NCI-H1930 (cell line): ENCODE results near the gene NCK2.

Experiments
- DNase-seq, 2 experiments: peaks; one replicate each; lab custom pipeline; 2025; lab: John Stamatoyannopoulos, UW

The NCK2 gene

DNA sequence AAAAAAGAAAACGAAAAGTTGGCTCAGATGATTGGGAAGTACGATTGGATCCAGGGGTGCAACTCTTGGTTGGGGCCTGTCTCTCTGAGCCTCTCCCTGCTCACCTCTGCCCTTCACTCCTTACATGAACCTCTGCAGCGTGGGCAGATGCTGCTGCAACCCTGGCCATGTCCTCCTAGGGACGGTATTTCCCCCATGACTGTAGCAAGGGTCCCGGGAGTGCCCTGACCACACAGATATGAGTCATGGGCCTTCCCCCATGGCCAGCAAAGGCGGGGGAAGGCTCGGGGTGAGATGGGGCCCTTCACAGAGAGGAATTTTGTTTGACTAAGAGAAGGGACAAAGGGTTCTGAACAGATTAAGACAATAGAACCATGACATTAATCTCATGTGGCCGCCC is 129.0 kb downstream of the NCK2 start:
- DNase-seq: no peak

DNA sequence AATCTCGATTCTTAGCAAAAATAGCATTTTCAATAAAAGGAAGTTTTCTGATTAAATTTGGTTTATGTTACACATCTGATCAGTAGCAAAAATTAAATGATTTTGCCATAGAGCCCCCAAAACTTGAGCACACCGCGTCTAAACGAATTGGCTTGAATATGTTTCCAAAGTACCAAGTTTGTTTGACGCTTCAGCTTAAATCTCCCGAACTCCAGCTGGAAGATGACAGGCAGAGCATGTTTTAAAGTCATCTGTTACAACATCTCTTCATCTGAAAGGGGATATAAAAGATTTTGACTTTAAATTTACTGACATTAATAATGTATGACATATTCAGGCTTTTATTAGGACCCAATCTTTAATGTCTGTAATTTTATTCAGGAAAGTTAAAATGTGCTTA is 129.8 kb downstream of the NCK2 start:
- DNase-seq: no peak

DNA sequence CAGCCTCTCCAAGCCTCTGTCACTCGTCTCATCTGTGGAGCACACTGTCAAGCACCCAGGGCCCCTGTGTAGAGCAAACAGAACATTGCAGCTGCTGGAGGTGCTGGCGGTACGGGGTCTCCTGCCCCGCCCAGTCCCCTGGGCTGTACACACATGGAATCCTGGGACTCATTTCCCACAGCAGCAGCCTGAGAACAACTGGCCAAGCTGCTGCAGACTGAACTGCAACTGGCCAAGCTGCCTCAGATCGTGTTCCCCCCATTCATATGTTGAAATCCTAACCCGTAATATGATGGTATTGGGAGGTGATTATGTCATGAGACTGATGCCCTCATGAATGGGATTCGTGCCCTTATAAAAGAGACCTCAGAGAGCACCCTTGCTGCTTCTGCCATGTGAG is 130.5 kb downstream of the NCK2 start:
- DNase-seq: no peak

DNA sequence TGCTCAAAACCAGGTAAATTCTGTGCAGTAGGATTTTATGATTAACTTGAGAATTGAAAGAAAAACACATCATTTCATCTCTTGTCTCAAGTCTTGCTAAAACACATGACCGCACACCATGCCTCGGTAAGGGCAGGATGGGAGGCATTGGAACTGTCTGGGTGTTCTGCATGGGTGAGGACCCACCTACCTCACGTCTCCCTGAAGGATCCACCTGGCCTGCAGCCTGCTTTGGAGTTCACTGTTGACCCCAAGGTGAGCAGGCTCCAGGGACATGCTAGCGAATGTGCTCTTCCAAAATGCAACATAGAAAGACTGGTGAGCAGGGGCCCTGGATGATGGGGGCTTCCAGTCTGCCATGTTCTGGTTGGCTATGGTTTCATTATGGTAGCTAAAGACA is 131.5 kb downstream of the NCK2 start:
- no peak for DNase-seq

DNA sequence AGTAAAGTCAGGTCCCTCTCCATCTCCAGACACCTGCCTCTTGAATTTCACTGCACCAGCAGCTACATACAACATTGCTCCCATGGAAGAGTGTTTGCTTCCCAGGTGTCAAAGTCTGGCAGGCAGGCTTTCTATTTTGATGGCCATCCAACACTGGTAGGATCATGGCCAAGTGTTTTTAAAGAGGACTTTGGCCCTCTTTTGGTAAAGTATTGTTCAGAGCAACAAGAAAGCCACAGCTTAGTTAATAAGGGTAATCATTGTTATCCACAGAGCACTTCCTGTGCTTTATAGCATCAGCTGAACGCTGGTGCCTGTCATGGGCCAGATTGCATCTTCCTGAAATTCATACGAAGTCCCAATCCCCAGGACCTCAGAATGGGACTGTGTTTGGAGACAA is 133.2 kb downstream of the NCK2 start:
- no peak for DNase-seq

DNA sequence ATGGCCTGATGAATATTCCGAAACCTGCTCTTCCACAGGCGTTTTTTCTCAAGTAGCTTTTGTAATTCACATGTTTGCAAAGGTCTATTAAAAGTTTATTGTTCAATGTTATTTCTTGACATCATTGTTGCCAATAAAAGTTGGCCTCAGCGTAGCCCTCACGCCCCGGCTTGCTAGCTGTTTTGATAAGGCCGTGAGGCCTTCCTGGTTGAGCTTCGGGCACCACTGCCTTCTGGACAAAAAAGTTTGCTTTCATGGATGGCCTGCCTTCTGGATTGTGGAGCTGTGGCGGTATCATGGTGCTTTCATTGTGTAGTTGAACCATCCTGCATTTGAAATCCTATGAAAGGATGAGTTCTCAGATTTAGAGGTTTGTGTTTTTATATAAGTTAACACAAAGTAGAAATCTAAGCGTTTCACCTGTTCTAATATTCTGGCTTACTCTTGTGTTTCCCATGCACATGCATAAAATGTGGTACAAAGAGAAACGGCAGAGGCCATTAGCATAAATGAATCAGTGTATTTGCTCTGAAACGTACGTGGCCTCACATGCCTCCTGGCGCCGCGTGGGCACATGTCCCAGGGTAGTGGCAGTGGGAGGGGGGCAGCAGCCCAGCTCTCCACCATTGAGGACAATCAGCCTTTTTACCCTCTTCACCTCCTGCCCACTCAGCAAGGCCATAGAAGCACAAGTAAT is 134.5 kb downstream of the NCK2 start:
- DNase-seq: no peak

DNA sequence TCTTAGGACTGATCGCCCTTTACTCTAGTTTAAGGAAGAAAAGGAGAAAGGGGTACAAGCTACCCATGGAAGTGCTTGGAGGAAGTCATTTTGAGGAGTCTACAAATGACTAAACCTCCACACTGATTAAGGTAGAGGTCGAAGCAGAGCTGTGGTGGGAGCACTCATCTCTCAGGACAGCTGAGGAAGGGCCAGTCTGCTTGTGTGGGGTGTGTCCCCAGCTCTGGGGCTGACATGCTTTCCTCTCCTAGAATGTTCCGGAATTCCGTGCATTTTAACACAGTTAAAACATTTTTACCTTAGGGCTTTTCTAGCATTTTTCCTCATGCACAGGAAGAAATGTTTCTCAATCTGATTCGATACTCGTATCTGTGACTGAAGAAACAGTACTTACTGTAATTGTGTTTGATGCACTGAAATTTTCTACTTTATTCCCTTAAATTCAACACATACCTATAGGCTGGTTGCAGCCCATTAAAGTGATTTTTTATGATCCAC is 135.1 kb downstream of the NCK2 start:
- no peak for DNase-seq

DNA sequence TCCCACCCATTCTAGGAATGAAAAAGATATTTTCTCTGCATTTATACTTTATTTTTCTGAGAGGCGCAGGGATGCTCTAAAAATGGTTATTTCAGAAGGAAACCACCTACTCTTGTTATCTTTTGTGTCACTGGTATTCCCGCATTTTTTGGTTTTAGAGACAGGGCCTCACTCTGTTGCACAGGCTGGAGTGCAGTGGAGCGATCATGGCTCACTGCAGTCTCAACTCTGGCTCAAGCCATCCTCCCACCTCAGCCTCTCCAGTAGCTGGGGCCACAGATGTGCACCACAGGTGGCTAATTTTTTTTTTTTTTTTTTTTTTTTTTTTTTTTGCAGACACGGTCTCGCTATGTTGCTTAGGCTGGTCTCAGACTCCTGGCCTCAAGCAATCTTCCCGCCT is 135.9 kb downstream of the NCK2 start:
- no peak for DNase-seq

DNA sequence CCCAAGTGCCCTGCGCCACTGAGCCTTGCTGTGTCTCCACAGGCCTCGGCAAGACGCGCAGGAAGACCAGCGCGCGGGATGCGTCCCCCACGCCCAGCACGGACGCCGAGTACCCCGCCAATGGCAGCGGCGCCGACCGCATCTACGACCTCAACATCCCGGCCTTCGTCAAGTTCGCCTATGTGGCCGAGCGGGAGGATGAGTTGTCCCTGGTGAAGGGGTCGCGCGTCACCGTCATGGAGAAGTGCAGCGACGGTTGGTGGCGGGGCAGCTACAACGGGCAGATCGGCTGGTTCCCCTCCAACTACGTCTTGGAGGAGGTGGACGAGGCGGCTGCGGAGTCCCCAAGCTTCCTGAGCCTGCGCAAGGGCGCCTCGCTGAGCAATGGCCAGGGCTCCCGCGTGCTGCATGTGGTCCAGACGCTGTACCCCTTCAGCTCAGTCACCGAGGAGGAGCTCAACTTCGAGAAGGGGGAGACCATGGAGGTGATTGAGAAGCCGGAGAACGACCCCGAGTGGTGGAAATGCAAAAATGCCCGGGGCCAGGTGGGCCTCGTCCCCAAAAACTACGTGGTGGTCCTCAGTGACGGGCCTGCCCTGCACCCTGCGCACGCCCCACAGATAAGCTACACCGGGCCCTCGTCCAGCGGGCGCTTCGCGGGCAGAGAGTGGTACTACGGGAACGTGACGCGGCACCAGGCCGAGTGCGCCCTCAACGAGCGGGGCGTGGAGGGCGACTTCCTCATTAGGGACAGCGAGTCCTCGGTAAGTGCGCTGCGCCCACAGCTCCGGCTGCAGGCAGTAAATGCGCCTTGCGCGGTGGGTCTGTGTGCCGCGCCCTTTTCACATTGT is 136.8 kb downstream of the NCK2 start:
- DNase-seq: no peak

DNA sequence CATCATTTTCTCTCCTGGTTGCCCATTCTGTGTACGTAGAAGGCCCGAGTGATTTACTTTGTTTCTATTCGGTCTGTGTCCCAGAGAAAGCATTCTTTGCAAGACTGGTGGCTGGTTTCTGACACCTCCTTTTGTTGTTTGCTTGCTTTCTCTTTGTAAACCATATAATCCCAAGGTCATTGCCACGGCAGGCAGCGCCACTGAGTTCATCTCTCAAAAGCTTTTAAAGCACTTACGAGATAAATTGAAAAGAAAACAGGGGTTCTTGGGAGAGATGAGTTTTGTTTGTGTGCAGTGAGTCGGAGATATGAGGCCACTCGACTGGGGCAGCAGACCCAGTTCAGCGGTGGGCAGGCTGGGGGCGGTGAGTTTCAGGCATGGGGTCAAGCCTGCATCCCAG is 137.6 kb downstream of the NCK2 start:
- no peak for DNase-seq

DNA sequence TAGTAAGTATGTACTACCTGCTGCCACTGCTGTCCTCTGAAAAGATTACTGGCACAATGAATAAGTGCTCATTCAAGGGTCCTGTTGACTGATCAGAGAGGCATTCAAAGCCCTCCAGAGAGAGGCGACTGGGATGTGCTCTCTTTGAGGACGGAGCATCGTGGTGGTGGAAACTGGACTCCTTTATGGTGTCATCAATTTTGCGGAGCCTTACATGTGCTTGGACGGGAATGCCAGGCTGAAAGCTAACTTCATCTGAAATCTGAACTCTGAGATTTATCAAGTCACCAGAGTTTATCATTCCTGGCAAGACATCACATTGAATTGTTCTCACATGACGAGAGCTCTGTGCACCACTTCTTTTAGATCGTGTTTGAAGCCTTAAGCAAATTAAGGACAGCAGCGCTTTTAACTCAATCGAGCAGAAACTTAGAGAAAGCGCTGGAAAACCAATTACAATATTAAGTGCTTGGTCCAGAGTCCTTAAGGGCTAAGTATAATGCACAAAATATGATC is 138.3 kb downstream of the NCK2 start:
- no peak for DNase-seq

DNA sequence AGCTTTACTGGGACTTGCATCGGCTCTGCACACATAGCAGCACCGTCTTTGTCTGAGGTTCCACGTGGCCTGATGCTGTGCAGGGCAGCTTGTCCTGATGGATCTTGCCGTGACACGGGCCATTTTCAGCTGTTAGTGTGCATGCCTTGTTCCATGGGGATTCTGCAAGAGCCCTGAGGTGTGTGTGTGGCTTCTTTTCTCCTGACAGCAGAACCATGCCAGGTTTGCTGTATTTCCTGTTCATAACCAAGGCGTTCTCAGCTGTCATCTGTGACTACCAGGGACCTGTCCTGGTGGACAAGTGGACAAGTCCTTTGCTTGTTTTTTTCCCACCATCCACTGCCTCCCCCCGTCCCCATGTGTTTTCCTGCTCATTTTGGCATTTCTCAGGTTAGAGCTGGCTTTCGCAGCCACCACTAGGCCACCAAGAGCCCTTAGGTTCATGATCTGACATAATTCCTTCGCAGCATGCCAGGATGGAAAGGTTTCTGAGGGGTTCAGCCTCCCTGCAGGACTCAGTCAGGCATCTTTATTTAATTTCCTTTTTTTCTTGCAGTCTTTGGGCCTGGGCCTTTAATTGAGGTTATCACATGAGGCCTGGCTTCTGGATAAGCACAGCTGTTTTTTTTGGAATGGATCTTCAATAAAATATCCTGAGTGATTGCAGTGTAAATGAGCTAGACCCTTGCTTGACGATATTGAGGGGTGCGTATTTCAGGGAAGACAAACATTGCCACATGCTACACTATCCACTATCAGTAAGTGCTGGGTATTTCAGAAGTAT is 139.4 kb downstream of the NCK2 start:
- DNase-seq: no peak

DNA sequence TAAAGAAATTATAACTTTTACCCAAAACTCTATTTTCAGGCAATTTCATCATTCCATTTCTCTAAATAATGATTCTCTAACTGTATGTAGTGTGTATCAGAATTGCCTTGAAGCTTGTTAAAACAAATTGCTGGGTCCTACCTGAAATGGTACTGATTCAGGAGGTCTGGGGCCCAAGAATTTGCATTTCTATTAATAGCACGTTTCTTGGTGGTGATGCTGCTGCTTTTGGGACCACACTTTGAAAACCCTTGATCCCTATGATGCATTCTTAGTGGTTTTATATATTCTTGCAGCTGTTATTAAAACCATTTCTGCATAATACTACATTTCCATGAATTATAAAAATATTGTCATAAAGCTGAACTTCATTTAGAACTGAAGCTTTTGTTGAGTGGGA is 140.7 kb downstream of the NCK2 start:
- DNase-seq: no peak

DNA sequence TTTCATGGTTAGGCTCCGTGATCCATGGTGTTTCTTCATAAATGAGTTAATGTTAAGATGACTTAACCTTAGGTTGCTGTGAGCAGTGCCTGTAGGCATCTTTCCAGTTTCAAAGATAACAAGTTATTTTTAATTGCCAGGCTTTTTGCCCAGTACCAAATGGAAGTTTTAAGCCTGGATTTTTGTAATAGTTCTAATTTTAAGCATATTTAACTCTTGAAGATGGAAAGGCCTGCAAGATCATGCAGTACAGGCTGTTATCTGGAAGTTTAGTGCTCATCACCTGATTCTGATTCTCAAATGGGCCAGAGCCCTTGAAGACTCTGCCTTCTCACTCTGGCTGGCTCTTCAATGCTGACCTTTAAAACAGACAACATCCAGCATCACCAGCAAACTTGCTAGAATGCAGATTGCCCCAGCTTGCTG is 141.3 kb downstream of the NCK2 start:
- no peak for DNase-seq

DNA sequence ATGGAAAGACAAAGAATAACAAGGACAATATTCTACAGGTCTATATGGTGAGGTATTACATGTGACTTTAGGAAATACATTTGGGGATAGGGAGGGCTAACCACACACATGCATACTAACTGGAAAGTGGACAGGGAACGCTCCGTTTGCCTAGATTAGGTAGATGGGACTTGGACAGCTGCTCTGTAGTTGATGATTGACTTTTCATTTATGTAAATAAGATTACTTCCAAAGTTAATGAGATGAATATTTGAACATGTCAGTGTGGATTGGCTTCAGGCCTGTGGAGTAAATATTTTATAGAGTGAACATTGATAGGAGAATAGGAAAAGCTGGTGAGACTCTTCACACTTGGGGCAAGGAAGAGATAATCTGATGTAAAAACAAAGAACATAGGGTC is 142.0 kb downstream of the NCK2 start:
- DNase-seq: no peak

DNA sequence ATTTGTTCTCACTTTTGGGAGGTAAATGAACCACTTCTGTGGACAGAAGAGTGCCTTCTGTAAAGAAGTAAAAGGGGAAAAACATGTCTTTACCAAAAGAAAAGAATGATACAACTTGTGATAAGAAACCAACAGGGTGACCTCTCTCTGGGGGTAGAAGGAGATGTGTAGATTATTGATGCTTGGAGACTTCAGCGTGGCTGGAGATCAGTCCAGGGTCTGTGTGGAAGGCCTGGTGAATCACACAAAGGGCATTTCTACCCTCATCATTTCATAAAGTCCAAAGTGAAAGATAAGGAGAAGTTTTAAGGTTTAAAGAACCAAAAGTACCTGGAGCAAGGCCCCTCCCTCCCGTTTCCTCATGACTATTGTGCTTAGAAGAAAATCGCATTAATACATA is 142.5 kb downstream of the NCK2 start:
- no peak for DNase-seq

DNA sequence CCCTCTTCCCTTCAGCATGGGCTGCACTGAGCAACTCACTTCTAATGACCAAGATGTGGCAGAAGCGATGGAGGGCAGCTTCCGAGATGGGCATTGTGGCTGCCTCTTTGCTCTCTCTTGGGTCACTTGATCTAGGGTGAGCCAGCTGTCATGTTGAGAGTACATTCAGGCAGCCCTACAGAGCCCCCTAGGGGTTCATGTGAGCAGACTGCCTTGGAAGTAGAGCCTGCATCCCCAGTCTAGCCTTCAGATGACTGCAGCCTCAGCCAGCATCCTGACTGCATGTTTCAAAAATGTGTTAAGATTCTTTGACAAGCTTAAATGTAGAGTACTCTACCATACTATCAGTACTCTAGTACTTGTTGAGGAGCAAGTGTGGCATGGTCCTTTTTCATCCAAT is 143.9 kb downstream of the NCK2 start:
- DNase-seq: no peak

DNA sequence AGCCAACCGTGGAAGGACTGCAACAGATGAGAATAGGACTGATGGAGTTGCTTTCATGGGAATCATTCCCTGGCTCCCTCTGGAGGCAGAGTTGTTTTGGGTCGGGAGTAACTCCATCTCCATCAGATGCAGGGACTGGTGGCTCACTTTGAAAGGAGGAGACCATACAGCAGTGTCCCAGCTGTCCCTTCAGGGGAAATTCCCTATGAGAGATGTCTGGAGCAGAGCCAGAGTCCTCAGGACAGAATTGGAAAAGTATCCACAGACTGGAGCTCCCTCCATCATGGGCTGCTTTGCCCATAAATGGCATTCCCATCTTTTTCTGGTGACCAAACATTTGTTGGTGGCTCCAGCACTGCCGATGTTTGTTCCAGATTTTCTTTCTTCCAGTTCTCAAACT is 144.3 kb downstream of the NCK2 start:
- DNase-seq: no peak

DNA sequence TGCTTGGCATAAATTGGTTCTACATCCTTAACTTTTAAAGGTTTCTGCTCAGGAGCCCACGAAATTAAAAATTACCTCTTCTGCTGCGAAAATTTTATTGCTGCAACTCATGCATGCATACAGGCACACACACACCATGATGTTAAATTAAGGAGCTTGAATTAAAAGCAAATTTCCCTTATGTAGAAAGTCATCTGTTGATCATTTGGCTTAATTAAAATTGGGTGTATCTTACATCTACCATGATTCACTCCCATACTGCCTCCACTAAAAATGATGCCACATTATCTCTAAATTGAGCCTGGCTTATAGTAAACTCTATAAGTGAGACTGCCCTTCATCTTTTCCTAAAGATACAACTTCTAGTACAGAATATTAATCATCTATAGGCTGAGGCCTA is 145.4 kb downstream of the NCK2 start:
- DNase-seq: no peak

DNA sequence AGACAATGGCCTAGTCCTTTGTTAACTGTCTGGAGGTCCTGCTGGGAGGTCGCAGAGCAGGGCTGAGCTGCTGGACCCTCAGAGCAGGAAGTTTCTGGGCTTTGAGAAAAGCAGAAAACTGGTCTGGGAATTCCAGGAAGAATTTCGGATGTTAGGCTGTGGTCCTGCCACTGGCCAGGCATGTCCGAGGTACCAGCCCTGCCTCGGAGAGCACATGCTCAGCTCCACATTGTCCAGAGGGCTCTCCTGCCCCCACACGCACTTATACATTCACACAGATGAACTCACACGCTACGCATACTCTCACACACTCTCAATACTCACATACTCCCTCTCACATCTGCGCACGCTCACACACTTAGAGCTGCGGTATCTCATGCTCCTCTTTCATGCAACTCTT is 146.1 kb downstream of the NCK2 start:
- DNase-seq: no peak

DNA sequence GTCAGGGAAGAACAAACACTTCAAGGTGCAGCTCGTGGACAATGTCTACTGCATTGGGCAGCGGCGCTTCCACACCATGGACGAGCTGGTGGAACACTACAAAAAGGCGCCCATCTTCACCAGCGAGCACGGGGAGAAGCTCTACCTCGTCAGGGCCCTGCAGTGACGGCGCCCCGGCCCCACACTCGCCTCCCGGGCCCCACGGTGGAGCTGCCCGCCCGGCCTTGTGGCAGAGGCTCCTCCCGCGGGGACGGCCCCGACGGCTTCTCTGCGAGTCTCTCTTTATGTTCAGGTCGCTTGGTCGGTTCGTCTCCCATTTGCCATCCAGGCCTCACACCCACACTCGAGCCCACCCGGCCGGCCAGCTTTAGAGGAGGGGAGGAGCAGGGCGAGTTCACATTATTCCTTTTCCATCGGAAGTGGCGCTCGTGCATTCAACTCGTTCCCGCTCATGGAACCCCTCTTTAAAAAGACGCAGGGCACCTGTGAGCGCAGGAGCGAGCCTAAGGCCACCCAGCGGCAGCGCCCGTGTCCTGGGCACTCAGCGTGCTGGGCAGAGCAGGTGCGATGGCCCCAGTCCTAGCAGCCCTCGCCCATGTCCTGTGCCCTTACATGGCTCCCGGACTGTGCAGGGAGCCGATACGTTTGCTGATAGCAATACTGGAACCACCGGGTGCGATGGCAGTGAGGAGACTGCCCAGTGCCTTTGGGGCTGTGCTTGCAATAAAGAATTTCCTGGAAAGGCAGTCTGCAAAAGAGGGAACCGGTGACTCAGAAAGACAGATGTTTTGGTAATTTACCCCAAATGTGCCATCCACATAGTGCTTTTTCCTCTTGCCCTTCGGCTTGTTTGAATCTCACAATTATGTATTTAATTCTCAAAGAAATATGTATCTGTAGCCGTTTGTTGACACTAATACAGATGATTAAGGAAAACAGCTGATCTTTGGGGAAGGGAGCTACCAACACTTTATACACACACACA is 148.6 kb downstream of the NCK2 start:
- DNase-seq: no peak
